Skeletal muscle tissue (tissue), 4 donors: ENCODE results near the gene CCNL1. TPM values are rescaled to one million over a fixed set of nuclear protein-coding genes. Genes with fewer than 3 reads are reported as not detected.
"Not testable (repeated sequence)": the region's sequence is repeated elsewhere in the genome, so short reads cannot be mapped to it uniquely, and the experiment has no call there.

Experiments
- H3K27ac ChIP-seq: one replicate; pipeline ENCODE4 v1.7.0; 2013; ENCODE audit warnings: mild to moderate bottlenecking, low read depth, low read length, inconsistent platforms
- H3K27me3 ChIP-seq, 3 donors: one replicate each; pipeline ENCODE4 v1.7.0; 2013; ENCODE audit warnings: low read length in 3 of 3; ENCODE audit not compliant: control insufficient read depth in 3 of 3, insufficient read depth in 3 of 3
- H3K36me3 ChIP-seq, 3 donors: one replicate each; pipeline ENCODE4 v1.7.0; 2013; ENCODE audit warnings: low read length in 3 of 3; ENCODE audit not compliant: control insufficient read depth in 3 of 3, insufficient read depth in 3 of 3
- H3K4me1 ChIP-seq, 3 donors: one replicate each; pipeline ENCODE4 v1.7.0; 2013; ENCODE audit warnings: low read length in 3 of 3, mild to moderate bottlenecking in 3 of 3; ENCODE audit not compliant: control insufficient read depth in 3 of 3, insufficient read depth in 3 of 3
- H3K4me3 ChIP-seq, 3 donors: one replicate each; pipeline ENCODE4 v1.7.0; 2013; ENCODE audit warnings: low read length in 3 of 3
- H3K9ac ChIP-seq, 3 donors: one replicate each; pipeline ENCODE4 v1.7.0; 2013; ENCODE audit warnings: low read length in 3 of 3, mild to moderate bottlenecking in 3 of 3, moderate library complexity in 2 of 3, low read depth in 1 of 3
- H3K9me3 ChIP-seq, 3 donors: one replicate each; pipeline ENCODE4 v1.7.0; 2013; ENCODE audit warnings: low read length in 3 of 3; ENCODE audit not compliant: control insufficient read depth in 3 of 3
- total RNA-seq: library from RNA; depleted of rRNA; stranded (reverse); fragments of >200 nt; gene quantifications from one replicate; pipeline ENCODE4 v1.2.3, GENCODE V29; 2014
- donor health status: Osteomylitis.

CCNL1 gene
- total RNA-seq: 52.7 TPM

DNA sequence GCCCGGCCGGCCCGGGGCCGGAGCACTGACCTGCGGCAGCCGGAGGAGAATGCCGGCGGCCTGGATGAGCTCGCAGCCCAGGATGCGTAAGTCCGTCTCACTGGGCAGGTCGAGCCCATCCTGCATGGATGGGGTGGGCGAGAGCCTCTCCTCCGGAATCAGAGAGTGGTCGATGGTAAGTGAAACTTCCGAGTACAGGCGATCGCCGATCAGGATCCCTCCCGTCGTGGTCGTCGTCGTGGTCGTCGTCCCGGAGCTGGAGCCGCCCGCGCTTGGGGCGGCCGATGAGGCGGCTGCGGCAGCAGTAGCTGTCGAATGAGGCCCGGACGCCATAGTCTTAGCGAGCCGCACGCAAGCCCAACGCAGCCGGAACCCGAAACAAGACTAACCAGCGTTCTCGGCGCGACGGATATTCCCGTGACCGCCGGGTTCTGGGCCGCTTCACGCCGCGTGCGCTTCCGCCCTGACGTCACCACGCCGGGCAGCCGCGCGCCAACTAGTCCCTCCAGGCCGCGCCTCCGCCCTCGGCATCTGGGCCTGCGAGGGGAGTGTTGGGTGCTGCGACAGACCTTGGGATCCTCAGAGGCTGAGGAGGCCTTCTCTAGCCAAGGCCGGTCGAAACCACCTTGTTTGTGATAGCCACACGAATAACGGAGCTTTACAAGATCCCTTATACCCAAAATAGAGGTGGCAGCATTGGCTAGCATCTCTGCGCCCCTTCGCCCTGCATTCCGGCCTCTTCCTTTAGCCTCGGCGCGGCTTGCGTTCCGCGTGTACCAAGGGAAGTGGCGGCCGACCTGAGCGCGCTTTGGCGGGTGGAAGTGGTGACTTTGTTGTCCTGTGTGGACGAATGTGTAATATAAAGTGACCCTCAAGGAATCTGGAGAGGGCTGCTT lies at the start of gene CCNL1:
Gene CCNL1 (minus strand): TSS at position 386 of the 896 bp plus-strand sequence. CDS start 53 bp downstream, at position 333.
- peak within 1 kb of the TSS; percentile 100 for H3K27ac ChIP-seq
- H3K4me1 ChIP-seq: peaks cover 29 to 40% (median 40%) of the 10 kb centered on the region in 3 donors
- peaks cover 16 to 26% (median 21%) of the 10 kb centered on the region in 3 donors for H3K36me3 ChIP-seq
- peak within 1 kb of the TSS; percentile 96 to 99 (median 99) for H3K4me3 ChIP-seq
- peak within 1 kb of the TSS; percentile 100 for H3K9ac ChIP-seq
- H3K27me3 ChIP-seq: no peaks in the 10 kb centered on the region
- no peaks in the 10 kb centered on the region for H3K9me3 ChIP-seq

DNA sequence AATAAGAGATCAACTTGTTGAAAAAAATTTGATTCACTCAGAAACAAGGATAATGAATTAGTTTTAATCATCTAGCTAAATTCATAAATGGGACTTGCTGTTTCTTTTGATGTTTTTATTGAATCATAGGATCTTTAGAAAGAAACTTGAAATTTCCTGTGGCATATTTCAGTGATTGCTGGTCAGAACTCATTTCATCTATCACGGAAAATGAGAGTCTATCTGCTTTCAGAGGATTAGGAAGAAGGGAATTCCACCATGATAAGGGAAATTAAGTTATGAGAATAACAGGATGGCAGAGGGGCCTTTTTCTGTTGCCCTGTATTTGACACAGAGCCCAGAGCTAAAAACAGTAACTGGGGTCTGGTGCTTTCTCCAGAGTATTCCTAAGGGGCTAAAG lies 44.9 kb upstream of the CCNL1 start:
- Histone ChIP-seq H3K4me1 (peaks cover 0 to 6% (median 5%) of the 10 kb centered on the region in 3 donors), H3K4me3 (no peak overlapping the region), H3K27ac (no peak overlapping the region), H3K9me3 (no peaks in the 10 kb centered on the region), H3K9ac (no peak overlapping the region), H3K36me3 (no peaks in the 10 kb centered on the region), H3K27me3 (no peaks in the 10 kb centered on the region)

GRCh38 chr3:157204431-157204830 lies 44.5 kb upstream of the CCNL1 start:
- Histone ChIP-seq H3K9me3 (no peaks in the 10 kb centered on the region), H3K4me1 (peaks cover 0 to 6% (median 5%) of the 10 kb centered on the region in 3 donors), H3K27me3 (no peaks in the 10 kb centered on the region), H3K27ac (no peak overlapping the region), H3K36me3 (no peaks in the 10 kb centered on the region), H3K4me3 (no peak overlapping the region), H3K9ac (peak overlapping the region in 1 of 3 donors; percentile 24)

DNA sequence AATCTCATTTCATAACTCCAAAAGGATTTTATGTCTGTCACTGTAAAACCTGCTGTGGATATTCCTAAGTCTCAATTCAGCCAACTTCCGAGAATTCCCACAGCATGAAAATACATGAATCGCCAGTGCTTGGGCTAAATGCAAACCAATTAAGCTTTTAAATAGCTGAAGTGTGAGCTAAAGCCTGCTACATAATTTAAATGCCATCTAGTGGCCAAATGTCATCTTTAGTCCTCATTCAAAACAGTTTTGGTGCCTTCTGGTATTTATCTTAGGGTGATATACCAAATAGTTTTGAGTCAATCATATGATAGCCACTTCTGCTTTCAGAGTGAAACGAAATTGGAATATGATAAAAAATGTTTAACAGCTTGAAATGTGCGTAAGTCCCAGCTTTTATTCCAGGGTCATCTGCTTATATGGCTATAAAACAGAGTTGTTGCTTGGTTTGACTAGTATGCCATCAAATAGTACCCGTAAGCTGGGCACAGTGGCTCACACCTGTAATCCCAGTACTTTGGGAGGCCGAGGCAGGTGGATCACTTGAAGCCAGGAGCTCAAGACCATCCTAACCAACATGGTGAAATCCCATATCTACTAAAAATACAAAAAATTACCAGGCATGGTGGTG lies 41.8 kb upstream of the CCNL1 start:
- Histone ChIP-seq H3K9me3 (no peaks in the 10 kb centered on the region), H3K4me3 (no peak overlapping the region), H3K27ac (no peak overlapping the region), H3K9ac (peak overlapping the region in 2 of 3 donors; percentile 19 to 44), H3K27me3 (no peaks in the 10 kb centered on the region), H3K36me3 (no peaks in the 10 kb centered on the region), H3K4me1 (peaks cover 0 to 6% (median 5%) of the 10 kb centered on the region in 3 donors)

- no peak overlapping the region for H3K9ac ChIP-seq
- H3K9me3 ChIP-seq: peaks cover 0 to 2% (median 0%) of the 10 kb centered on the region in 3 donors
- no peaks in the 10 kb centered on the region for H3K36me3 ChIP-seq
- no peaks in the 10 kb centered on the region for H3K27me3 ChIP-seq
- H3K4me1 ChIP-seq: peaks cover 0 to 6% (median 5%) of the 10 kb centered on the region in 3 donors
- H3K27ac ChIP-seq: no peak overlapping the region
- no peak overlapping the region for H3K4me3 ChIP-seq
These were observed 39.9 kb upstream of the CCNL1 start for GRCh38 chr3:157199841-157200240.

GRCh38 chr3:157195965-157196364 lies 36.0 kb upstream of the CCNL1 start:
- Histone ChIP-seq H3K4me1 (no peaks in the 10 kb centered on the region), H3K27me3 (no peaks in the 10 kb centered on the region), H3K9me3 (peaks cover 0 to 2% (median 0%) of the 10 kb centered on the region in 3 donors), H3K9ac (no peak overlapping the region), H3K27ac (no peak overlapping the region), H3K36me3 (no peaks in the 10 kb centered on the region), H3K4me3 (no peak overlapping the region)

DNA sequence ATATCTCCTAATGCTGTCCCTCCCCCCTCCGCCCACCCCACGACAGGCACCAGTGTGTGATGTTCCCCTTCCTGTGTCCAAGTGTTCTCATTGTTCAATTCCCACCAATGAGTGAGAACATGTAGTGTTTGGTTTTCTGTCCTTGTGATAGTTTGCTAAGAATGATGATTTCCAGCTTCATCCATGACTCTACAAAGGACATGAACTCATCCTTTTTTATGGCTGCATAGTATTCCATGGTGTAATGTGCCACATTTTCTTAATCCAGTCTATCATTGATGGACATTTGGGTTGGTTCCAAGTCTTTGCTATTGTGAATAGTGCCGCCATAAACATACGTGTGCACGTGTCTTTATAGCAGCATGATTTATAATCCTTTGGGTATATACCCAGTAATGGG lies 31.2 kb upstream of the CCNL1 start:
- H3K27me3 ChIP-seq, H3K9me3 ChIP-seq, H3K4me3 ChIP-seq, H3K36me3 ChIP-seq, H3K4me1 ChIP-seq, H3K27ac ChIP-seq, H3K9ac ChIP-seq: not testable (repeated sequence)

DNA sequence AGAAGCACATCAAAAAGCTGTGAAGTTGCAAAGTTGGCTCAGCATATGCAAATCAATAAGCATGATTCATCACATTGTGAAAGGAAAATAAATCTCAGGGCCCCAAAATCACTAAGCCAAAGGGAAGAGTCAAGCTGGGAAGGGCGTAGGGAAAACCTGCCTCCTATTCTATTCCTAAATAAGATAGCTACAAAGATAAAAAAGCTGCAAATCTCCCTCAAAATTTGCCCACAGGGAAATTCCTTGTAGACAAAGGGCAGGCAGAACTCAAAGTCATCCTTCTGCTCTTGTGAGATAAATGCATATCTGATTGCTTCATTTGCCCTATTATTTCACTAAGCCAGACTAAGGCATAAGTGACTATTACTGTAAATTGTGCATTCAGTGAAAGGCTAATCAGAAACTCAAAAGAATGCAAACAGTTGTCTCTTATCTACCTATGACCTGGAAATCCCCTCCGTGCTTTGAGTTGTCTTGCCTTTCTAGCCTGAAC lies 30.5 kb upstream of the CCNL1 start:
- no peaks in the 10 kb centered on the region for H3K36me3 ChIP-seq
- no peaks in the 10 kb centered on the region for H3K9me3 ChIP-seq

GRCh38 chr3:157188391-157188790 lies 28.4 kb upstream of the CCNL1 start:
- Histone ChIP-seq H3K9ac (no peak overlapping the region), H3K27me3 (no peaks in the 10 kb centered on the region), H3K4me3 (no peak overlapping the region), H3K4me1 (no peaks in the 10 kb centered on the region), H3K36me3 (no peaks in the 10 kb centered on the region), H3K9me3 (no peaks in the 10 kb centered on the region), H3K27ac (no peak overlapping the region)

More for the DNA sequence above, 30.5 kb upstream of the CCNL1 start:
- no peaks in the 10 kb centered on the region for H3K27me3 ChIP-seq
- H3K27ac ChIP-seq: no peak overlapping the region
- no peak overlapping the region for H3K4me3 ChIP-seq
- no peak overlapping the region for H3K9ac ChIP-seq
- H3K4me1 ChIP-seq: no peaks in the 10 kb centered on the region

- no peak overlapping the region for H3K4me3 ChIP-seq
- H3K9ac ChIP-seq: no peak overlapping the region
- H3K36me3 ChIP-seq: no peaks in the 10 kb centered on the region
- H3K9me3 ChIP-seq: no peaks in the 10 kb centered on the region
- H3K27ac ChIP-seq: no peak overlapping the region
- no peaks in the 10 kb centered on the region for H3K4me1 ChIP-seq
- no peaks in the 10 kb centered on the region for H3K27me3 ChIP-seq
These were observed 22.9 kb upstream of the CCNL1 start for GRCh38 chr3:157182879-157183278.
